Mucosa of stomach (tissue), 1 donor: Measurements from ENCODE around the gene PLIN1.

Experiments used
- H3K27me3 ChIP-seq: one replicate; pipeline ENCODE4 v1.7.0; 2013; ENCODE audit warnings: mild to moderate bottlenecking, low read length; ENCODE audit not compliant: control insufficient read depth, insufficient read depth
- H3K36me3 ChIP-seq: one replicate; pipeline ENCODE4 v1.7.0; 2013; ENCODE audit warnings: low read length; ENCODE audit not compliant: control insufficient read depth, insufficient read depth
- H3K4me1 ChIP-seq: one replicate; pipeline ENCODE4 v1.7.0; 2013; ENCODE audit warnings: mild to moderate bottlenecking, low read length; ENCODE audit not compliant: control insufficient read depth, insufficient read depth
- H3K4me3 ChIP-seq: one replicate; pipeline ENCODE4 v1.7.0; 2013; ENCODE audit warnings: low read length
- H3K9ac ChIP-seq: one replicate; pipeline ENCODE4 v1.7.0; 2013; ENCODE audit warnings: mild to moderate bottlenecking, low read length, moderate library complexity
- H3K9me3 ChIP-seq: one replicate; pipeline ENCODE4 v1.7.0; 2013; ENCODE audit warnings: mild to moderate bottlenecking, low read length, moderate library complexity; ENCODE audit not compliant: control insufficient read depth
- donor health status: Pancreatic carcinoma.

The PLIN1 gene

GRCh38 chr15:89657686-89658200 is 21.4 kb downstream of the PLIN1 start:
- Histone ChIP-seq H3K9ac (no peak overlapping the region), H3K27me3 (peaks cover 22% of the 10 kb centered on the region), H3K4me1 (peaks cover 13% of the 10 kb centered on the region), H3K4me3 (no peak overlapping the region), H3K36me3 (no peaks in the 10 kb centered on the region), H3K9me3 (no peaks in the 10 kb centered on the region)

- Histone ChIP-seq H3K36me3 (no peaks in the 10 kb centered on the region), H3K4me3 (no peak overlapping the region), H3K4me1 (peaks cover 4% of the 10 kb centered on the region), H3K9ac (no peak overlapping the region), H3K27me3 (peaks cover 22% of the 10 kb centered on the region), H3K9me3 (no peaks in the 10 kb centered on the region)
These were observed 22.9 kb downstream of the PLIN1 start for GRCh38 chr15:89656116-89656815.

- Histone ChIP-seq H3K9ac (peak within 1 kb of the TSS; percentile 7), H3K27me3 (peaks cover 22% of the 10 kb centered on the region), H3K4me3 (peak within 1 kb of the TSS; percentile 38)
These were observed 24.0 kb downstream of the PLIN1 start, which contains the start of gene KIF7 for GRCh38 chr15:89654847-89655805. Gene KIF7 (minus strand): TSS chr15:89655467. CDS start chr15:89652930, 2,537 bp downstream.

GRCh38 chr15:89654301-89654761 is 24.8 kb downstream of the PLIN1 start:
- no peaks in the 10 kb centered on the region for H3K9me3 ChIP-seq
- peaks cover 22% of the 10 kb centered on the region for H3K27me3 ChIP-seq
- H3K36me3 ChIP-seq = no peaks in the 10 kb centered on the region
- peaks cover 4% of the 10 kb centered on the region for H3K4me1 ChIP-seq
- peak overlapping the region; percentile 7 for H3K9ac ChIP-seq
- H3K4me3 ChIP-seq = peak overlapping the region; percentile 38

More at GRCh38 chr15:89654847-89655805, 24.0 kb downstream of the PLIN1 start, which contains the start of gene KIF7:
- peaks cover 4% of the 10 kb centered on the region for H3K4me1 ChIP-seq
- H3K36me3 ChIP-seq = no peaks in the 10 kb centered on the region
- no peaks in the 10 kb centered on the region for H3K9me3 ChIP-seq

GRCh38 chr15:89653578-89653977 is 25.6 kb downstream of the PLIN1 start:
- peaks cover 22% of the 10 kb centered on the region for H3K27me3 ChIP-seq
- H3K4me1 ChIP-seq = peaks cover 4% of the 10 kb centered on the region
- H3K9me3 ChIP-seq = no peaks in the 10 kb centered on the region
- H3K36me3 ChIP-seq = no peaks in the 10 kb centered on the region
- H3K9ac ChIP-seq = no peak overlapping the region
- H3K4me3 ChIP-seq = no peak overlapping the region

- Histone ChIP-seq H3K4me1 (peaks cover 4% of the 10 kb centered on the region), H3K4me3 (no peak overlapping the region), H3K36me3 (no peaks in the 10 kb centered on the region), H3K9ac (no peak overlapping the region), H3K9me3 (no peaks in the 10 kb centered on the region), H3K27me3 (peaks cover 22% of the 10 kb centered on the region)
These were observed 26.5 kb downstream of the PLIN1 start for GRCh38 chr15:89652666-89653065.

GRCh38 chr15:89652131-89652530 is 27.0 kb downstream of the PLIN1 start:
- Histone ChIP-seq H3K9me3 (no peaks in the 10 kb centered on the region), H3K4me1 (peaks cover 9% of the 10 kb centered on the region), H3K27me3 (peaks cover 22% of the 10 kb centered on the region), H3K36me3 (no peaks in the 10 kb centered on the region), H3K4me3 (no peak overlapping the region), H3K9ac (no peak overlapping the region)

GRCh38 chr15:89649716-89650115 is 29.5 kb downstream of the PLIN1 start:
- H3K4me3 ChIP-seq = no peak overlapping the region
- H3K27me3 ChIP-seq = peaks cover 12% of the 10 kb centered on the region
- H3K9ac ChIP-seq = no peak overlapping the region
- peaks cover 11% of the 10 kb centered on the region for H3K4me1 ChIP-seq
- H3K9me3 ChIP-seq = no peaks in the 10 kb centered on the region
- no peaks in the 10 kb centered on the region for H3K36me3 ChIP-seq

- H3K9me3 ChIP-seq = no peaks in the 10 kb centered on the region
These were observed 30.0 kb downstream of the PLIN1 start for GRCh38 chr15:89649013-89649625.

GRCh38 chr15:89648106-89649012 is 30.8 kb downstream of the PLIN1 start:
- Histone ChIP-seq H3K36me3 (no peaks in the 10 kb centered on the region), H3K4me1 (peaks cover 7% of the 10 kb centered on the region), H3K4me3 (no peak overlapping the region), H3K27me3 (peaks cover 4% of the 10 kb centered on the region), H3K9ac (no peak overlapping the region), H3K9me3 (no peaks in the 10 kb centered on the region)

More at GRCh38 chr15:89649013-89649625, 30.0 kb downstream of the PLIN1 start:
- Histone ChIP-seq H3K9ac (no peak overlapping the region), H3K4me1 (peaks cover 7% of the 10 kb centered on the region), H3K27me3 (peaks cover 6% of the 10 kb centered on the region), H3K4me3 (no peak overlapping the region), H3K36me3 (no peaks in the 10 kb centered on the region)
